IMR-90 (cell line): ENCODE data around the gene ASTN2.

Source experiments
- CEBPB ChIP-seq: IDR thresholded peaks from 2 replicates; pipeline ENCODE4 v1.6.1; 2012; ENCODE audit warnings: low read depth, low read length, improper control_type of control experiment
- FOS ChIP-seq: fragments of 150-350 bp; IDR thresholded peaks from 2 replicates; pipeline ENCODE4 v1.6.1; 2016; ENCODE audit warnings: low read depth, low read length
- MAFK ChIP-seq: IDR thresholded peaks from 2 replicates; pipeline ENCODE4 v1.6.1; 2012; ENCODE audit warnings: low read depth, low read length, improper control_type of control experiment
- MAZ ChIP-seq: IDR thresholded peaks from 2 replicates; pipeline ENCODE4 v1.6.1; 2012; ENCODE audit warnings: low read depth, mild to moderate bottlenecking, low read length, improper control_type of control experiment, moderate library complexity, borderline replicate concordance
- MXI1 ChIP-seq: IDR thresholded peaks from 2 replicates; pipeline ENCODE4 v1.6.1; 2012; ENCODE audit warnings: low read depth, mild to moderate bottlenecking, low read length, moderate library complexity, borderline replicate concordance
- NFE2L2 ChIP-seq: fragments of 150-350 bp; IDR thresholded peaks from 2 replicates; pipeline ENCODE4 v1.6.1; 2016; ENCODE audit warnings: low read depth, mild to moderate bottlenecking, low read length
- POLR2A ChIP-seq: IDR thresholded peaks from 2 replicates; pipeline ENCODE4 v1.6.1; 2012; ENCODE audit warnings: mild to moderate bottlenecking, low read depth, low read length
- RAD21 ChIP-seq: IDR thresholded peaks from 2 replicates; pipeline ENCODE4 v1.6.1; 2012; ENCODE audit warnings: low read length, improper control_type of control experiment
- RFX5 ChIP-seq: IDR thresholded peaks from 2 replicates; pipeline ENCODE4 v1.8.0; 2012; ENCODE audit warnings: low read depth, mild to moderate bottlenecking, low read length, moderate library complexity
- SMC3 ChIP-seq: fragments of 150-350 bp; IDR thresholded peaks from 2 replicates; pipeline ENCODE4 v1.6.1; 2016; ENCODE audit warnings: low read depth, mild to moderate bottlenecking, antibody characterized with exemption, low read length, moderate library complexity
- USF2 ChIP-seq: fragments of 150-350 bp; IDR thresholded peaks from 2 replicates; pipeline ENCODE4 v1.6.1; 2017; ENCODE audit warnings: mild to moderate bottlenecking, antibody characterized with exemption, low read length, low read depth
- TF ChIP-seq, protein P1 (sequence below): conservative IDR thresholded peaks from 2 replicates; pipeline ENCODE4 v1.5.1; 2012; ENCODE audit warnings: mild to moderate bottlenecking, low read depth, low read length, improper control_type of control experiment

DNA sequence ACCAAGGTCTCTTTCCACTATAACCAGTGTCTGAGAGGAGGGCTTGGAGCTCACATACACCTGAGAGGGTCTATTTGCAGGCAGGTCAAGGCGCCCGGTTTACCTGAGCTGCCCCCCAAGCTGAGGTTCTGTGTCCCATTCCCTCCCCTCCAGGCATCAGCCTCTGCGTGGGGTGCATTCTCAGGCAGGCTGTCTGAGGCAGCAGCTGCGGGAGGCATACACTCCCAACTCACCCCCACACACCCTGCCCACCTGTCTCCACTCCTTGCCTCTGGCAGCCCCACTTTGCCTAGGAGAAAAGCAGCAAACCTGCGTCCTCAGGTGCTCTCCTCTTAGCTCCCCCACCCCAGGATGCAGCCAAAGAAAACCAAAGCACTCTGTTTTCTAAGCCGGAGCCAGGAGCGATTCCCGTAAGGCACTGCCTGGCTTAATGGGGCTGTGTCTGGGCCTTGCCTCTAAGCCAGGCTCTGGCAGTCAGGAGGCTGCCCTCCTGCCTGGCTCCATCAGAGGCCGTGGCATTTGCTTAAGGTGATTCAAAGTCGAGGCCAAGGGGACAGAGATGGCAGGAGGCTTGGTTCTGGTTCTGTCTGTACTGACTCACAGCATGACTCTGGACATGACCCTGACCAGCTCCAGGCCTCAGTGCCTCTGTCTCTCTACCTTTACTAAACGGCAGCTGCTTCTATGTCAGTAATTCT, 867.0 kb downstream of the ASTN2 start:
- no peak for TF ChIP-seq MAFK
- no peak for TF ChIP-seq POLR2A
- TF ChIP-seq SMC3, result no peak
- TF ChIP-seq, protein P1, sequence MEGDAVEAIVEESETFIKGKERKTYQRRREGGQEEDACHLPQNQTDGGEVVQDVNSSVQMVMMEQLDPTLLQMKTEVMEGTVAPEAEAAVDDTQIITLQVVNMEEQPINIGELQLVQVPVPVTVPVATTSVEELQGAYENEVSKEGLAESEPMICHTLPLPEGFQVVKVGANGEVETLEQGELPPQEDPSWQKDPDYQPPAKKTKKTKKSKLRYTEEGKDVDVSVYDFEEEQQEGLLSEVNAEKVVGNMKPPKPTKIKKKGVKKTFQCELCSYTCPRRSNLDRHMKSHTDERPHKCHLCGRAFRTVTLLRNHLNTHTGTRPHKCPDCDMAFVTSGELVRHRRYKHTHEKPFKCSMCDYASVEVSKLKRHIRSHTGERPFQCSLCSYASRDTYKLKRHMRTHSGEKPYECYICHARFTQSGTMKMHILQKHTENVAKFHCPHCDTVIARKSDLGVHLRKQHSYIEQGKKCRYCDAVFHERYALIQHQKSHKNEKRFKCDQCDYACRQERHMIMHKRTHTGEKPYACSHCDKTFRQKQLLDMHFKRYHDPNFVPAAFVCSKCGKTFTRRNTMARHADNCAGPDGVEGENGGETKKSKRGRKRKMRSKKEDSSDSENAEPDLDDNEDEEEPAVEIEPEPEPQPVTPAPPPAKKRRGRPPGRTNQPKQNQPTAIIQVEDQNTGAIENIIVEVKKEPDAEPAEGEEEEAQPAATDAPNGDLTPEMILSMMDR, result no peak
- TF ChIP-seq RAD21, result no peak
- TF ChIP-seq FOS, result no peak
- no peak for TF ChIP-seq RFX5
- no peak for TF ChIP-seq MAZ
- TF ChIP-seq USF2, result no peak
- no peak for TF ChIP-seq MXI1
- TF ChIP-seq CEBPB, result no peak
- TF ChIP-seq NFE2L2, result no peak
